Measurements from ENCODE around the gene PTPRD. TPM values are rescaled to one million over a fixed set of nuclear protein-coding genes. Genes with fewer than 3 reads are reported as not detected.
"Not testable (repeated sequence)": the region's sequence is repeated elsewhere in the genome, so short reads cannot be mapped to it uniquely, and the experiment has no call there.

Gene PTPRD
- total RNA-seq, 1 donor from 2014 or later, result 197 TPM

GRCh38 chr9:9337129-9337528 lies 1275.7 kb downstream of the PTPRD start:
- Mint-ChIP-seq H3K36me3 (no peaks in the 10 kb centered on the region), H3K4me1 (ENCODE audit: unreplicated experiment) (no peaks in the 10 kb centered on the region), H3K27me3 (no peaks in the 10 kb centered on the region), H3K4me3 (no peak overlapping the region), H3K9me3 (no peaks in the 10 kb centered on the region), H3K27ac (no peak overlapping the region)
- no peak for TF ChIP-seq CTCF (conservative IDR thresholded peaks at IDR 0.05)
- DNase-seq (ENCODE audit: extremely low spot score, unreplicated experiment), result no peak

- no peak overlapping the region for H3K4me3 Mint-ChIP-seq
- no peak overlapping the region for H3K27ac Mint-ChIP-seq
- DNase-seq (ENCODE audit: extremely low spot score, unreplicated experiment), result no peak
- TF ChIP-seq CTCF (conservative IDR thresholded peaks at IDR 0.05), result no peak
- H3K27me3 Mint-ChIP-seq, result no peaks in the 10 kb centered on the region
- H3K36me3 Mint-ChIP-seq, result no peaks in the 10 kb centered on the region
- peaks cover 4% of the 10 kb centered on the region for H3K9me3 Mint-ChIP-seq
- peaks cover 7% of the 10 kb centered on the region for H3K4me1 Mint-ChIP-seq (ENCODE audit: unreplicated experiment)
These were observed 1286.1 kb downstream of the PTPRD start for GRCh38 chr9:9326749-9327148.

- Mint-ChIP-seq H3K4me3 (no peak overlapping the region), H3K27ac (no peak overlapping the region), H3K9me3 (peaks cover 5% of the 10 kb centered on the region), H3K4me1 (ENCODE audit: unreplicated experiment) (peaks cover 7% of the 10 kb centered on the region), H3K27me3 (no peaks in the 10 kb centered on the region), H3K36me3 (no peaks in the 10 kb centered on the region)
- TF ChIP-seq CTCF (conservative IDR thresholded peaks at IDR 0.05), result no peak
- no peak for DNase-seq (ENCODE audit: extremely low spot score, unreplicated experiment)
These were observed 1293.8 kb downstream of the PTPRD start for GRCh38 chr9:9319007-9319406.

- not testable (repeated sequence) for H3K9me3 Mint-ChIP-seq; H3K27ac Mint-ChIP-seq; DNase-seq (ENCODE audit: extremely low spot score, unreplicated experiment); H3K36me3 Mint-ChIP-seq; H3K4me1 Mint-ChIP-seq (ENCODE audit: unreplicated experiment); H3K4me3 Mint-ChIP-seq; H3K27me3 Mint-ChIP-seq
These were observed 1302.1 kb downstream of the PTPRD start for GRCh38 chr9:9310743-9311142.

- Mint-ChIP-seq H3K4me1 (ENCODE audit: unreplicated experiment) (peaks cover 5% of the 10 kb centered on the region), H3K27me3 (no peaks in the 10 kb centered on the region), H3K36me3 (no peaks in the 10 kb centered on the region), H3K27ac (no peak overlapping the region), H3K4me3 (no peak overlapping the region), H3K9me3 (no peaks in the 10 kb centered on the region)
- TF ChIP-seq CTCF (conservative IDR thresholded peaks at IDR 0.05), result no peak
- DNase-seq (ENCODE audit: extremely low spot score, unreplicated experiment), result no peak
These were observed 1307.2 kb downstream of the PTPRD start for GRCh38 chr9:9305600-9305999.

GRCh38 chr9:9299134-9299533 lies 1313.7 kb downstream of the PTPRD start:
- Mint-ChIP-seq H3K4me3 (no peak overlapping the region), H3K4me1 (ENCODE audit: unreplicated experiment) (no peaks in the 10 kb centered on the region), H3K27me3 (no peaks in the 10 kb centered on the region), H3K36me3 (no peaks in the 10 kb centered on the region), H3K27ac (no peak overlapping the region), H3K9me3 (no peaks in the 10 kb centered on the region)
- no peak for DNase-seq (ENCODE audit: extremely low spot score, unreplicated experiment)
- peak; percentile 14 for TF ChIP-seq CTCF (conservative IDR thresholded peaks at IDR 0.05)
